Ishikawa (cell line): Measurements from ENCODE around the gene CEP112.

Source experiments
- CEBPB ChIP-seq: IDR thresholded peaks from 2 replicates; pipeline ENCODE4 v1.6.1; 2012
- CREB1 ChIP-seq: IDR thresholded peaks from 2 replicates; pipeline ENCODE4 v1.6.1; 2012; ENCODE audit warnings: low read depth
- EGR1 ChIP-seq: IDR thresholded peaks from 2 replicates; pipeline ENCODE4 v1.6.1; 2012
- EP300 ChIP-seq: IDR thresholded peaks from 2 replicates; pipeline ENCODE4 v1.6.1; 2012; ENCODE audit warnings: borderline replicate concordance
- FOXM1 ChIP-seq: IDR thresholded peaks from 2 replicates; pipeline ENCODE4 v1.6.1; 2012; ENCODE audit warnings: low read depth, borderline replicate concordance
- MAX ChIP-seq: IDR thresholded peaks from 2 replicates; pipeline ENCODE4 v1.6.1; 2012
- NFIC ChIP-seq: IDR thresholded peaks from 2 replicates; pipeline ENCODE4 v1.6.1; 2012
- RAD21 ChIP-seq: IDR thresholded peaks from 2 replicates; pipeline ENCODE4 v1.6.1; 2012; ENCODE audit warnings: low read depth
- TAF1 ChIP-seq: IDR thresholded peaks from 2 replicates; pipeline ENCODE4 v1.6.1; 2012; ENCODE audit warnings: low read depth, mild to moderate bottlenecking
- TCF12 ChIP-seq: IDR thresholded peaks from 2 replicates; pipeline ENCODE4 v1.6.1; 2012; ENCODE audit warnings: low read depth
- TEAD4 ChIP-seq: IDR thresholded peaks from 2 replicates; pipeline ENCODE4 v1.6.1; 2012
- USF1 ChIP-seq: IDR thresholded peaks from 2 replicates; pipeline ENCODE4 v1.6.1; 2012
- YY1 ChIP-seq: IDR thresholded peaks from 2 replicates; pipeline ENCODE4 v1.6.1; 2012; ENCODE audit warnings: low read depth
- ZBTB7A ChIP-seq: IDR thresholded peaks from 2 replicates; pipeline ENCODE4 v1.6.1; 2012; ENCODE audit warnings: low read depth
- TF ChIP-seq, protein P1 (sequence below): IDR thresholded peaks from 2 replicates; pipeline ENCODE4 v1.6.1; 2012; ENCODE audit warnings: low read depth, mild to moderate bottlenecking

The CEP112 gene

DNA sequence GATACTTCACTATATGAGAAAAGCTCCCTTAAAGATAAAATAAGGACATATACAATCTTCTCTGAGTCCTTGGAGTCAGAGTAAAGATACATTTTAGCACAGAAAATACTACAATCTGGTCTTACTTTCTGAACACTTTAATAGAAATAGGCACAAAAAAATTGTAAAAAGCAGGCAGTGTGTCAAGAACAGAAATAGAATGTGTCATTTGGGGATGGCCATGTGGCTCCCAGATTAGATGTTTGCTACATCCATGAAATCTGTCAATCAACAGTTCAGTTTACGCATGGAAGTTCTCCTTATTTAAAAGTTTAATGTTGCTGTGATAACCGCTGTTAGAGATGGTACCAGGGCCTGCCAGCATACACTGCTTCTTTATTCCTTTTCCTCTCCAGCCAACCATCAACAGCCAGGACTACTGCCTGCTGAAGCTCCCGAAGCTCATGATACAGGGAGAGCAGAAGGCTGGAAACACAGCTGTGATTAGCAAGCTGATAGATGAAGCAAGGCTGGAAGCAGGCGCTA lies 278.5 kb downstream of the CEP112 start:
- TF ChIP-seq NFIC (no peak), CEBPB (no peak), TAF1 (no peak), TEAD4 (no peak), YY1 (no peak), FOXM1 (no peak)

DNA sequence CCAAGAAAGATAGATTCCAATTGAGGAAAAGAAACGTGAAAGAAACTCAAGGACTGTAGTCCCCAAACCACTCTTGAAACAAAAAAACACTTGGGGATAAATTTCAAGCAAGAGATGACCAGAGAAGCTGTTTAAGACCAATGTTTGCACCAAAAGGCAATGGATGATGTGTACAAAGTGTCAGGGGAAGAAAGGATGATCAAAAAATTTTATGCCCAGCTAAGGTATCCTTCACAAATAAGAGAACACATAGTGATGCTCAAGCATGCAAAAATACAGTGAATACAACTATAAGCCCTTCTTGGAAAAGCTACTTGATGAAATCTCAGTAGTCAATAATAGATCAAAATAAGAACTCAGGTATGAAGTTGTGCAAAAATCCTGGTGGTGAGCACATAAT lies 281.1 kb downstream of the CEP112 start:
- TF ChIP-seq TAF1 = no peak
- no peak for TF ChIP-seq EP300
- no peak for TF ChIP-seq CREB1

DNA sequence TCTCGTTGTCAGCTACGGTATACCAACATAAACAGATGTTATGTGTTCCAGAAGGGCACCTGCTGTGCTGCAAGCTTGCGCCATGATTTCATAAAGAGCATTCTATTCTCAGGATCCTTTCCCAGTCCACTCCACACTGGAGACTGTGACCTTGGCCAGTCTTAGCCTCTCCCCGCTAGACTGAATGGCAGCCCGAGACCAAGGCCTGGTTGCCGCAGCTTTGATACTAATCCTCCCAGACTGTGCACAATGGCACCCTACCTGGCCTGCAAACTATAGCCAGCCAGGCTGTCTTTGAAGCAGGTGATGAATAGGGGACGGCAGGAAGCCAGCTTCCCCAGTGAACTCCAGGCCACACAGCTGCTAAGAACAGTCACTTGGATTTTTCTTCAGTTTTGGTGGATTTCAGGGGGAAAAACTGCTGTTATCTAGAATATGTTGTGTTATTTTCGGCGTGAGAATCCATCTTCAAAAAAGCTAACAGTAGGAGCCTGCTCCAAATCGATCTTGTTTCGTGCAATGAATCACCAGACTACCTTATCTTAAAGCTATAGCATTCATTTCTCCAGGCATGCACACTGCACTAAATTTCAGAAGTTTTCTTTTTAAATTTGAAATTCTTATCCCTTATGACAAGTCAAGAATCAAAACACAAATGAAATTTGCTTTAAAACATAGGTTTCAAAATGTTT lies 289.0 kb downstream of the CEP112 start:
- TF ChIP-seq RAD21 = no peak
- TF ChIP-seq TEAD4 = no peak
- no peak for TF ChIP-seq EP300
- TF ChIP-seq USF1 = no peak
- no peak for TF ChIP-seq CREB1
- TF ChIP-seq EGR1 = no peak
- no peak for TF ChIP-seq TCF12
- TF ChIP-seq NFIC = no peak
- no peak for TF ChIP-seq FOXM1
- TF ChIP-seq, protein P1, sequence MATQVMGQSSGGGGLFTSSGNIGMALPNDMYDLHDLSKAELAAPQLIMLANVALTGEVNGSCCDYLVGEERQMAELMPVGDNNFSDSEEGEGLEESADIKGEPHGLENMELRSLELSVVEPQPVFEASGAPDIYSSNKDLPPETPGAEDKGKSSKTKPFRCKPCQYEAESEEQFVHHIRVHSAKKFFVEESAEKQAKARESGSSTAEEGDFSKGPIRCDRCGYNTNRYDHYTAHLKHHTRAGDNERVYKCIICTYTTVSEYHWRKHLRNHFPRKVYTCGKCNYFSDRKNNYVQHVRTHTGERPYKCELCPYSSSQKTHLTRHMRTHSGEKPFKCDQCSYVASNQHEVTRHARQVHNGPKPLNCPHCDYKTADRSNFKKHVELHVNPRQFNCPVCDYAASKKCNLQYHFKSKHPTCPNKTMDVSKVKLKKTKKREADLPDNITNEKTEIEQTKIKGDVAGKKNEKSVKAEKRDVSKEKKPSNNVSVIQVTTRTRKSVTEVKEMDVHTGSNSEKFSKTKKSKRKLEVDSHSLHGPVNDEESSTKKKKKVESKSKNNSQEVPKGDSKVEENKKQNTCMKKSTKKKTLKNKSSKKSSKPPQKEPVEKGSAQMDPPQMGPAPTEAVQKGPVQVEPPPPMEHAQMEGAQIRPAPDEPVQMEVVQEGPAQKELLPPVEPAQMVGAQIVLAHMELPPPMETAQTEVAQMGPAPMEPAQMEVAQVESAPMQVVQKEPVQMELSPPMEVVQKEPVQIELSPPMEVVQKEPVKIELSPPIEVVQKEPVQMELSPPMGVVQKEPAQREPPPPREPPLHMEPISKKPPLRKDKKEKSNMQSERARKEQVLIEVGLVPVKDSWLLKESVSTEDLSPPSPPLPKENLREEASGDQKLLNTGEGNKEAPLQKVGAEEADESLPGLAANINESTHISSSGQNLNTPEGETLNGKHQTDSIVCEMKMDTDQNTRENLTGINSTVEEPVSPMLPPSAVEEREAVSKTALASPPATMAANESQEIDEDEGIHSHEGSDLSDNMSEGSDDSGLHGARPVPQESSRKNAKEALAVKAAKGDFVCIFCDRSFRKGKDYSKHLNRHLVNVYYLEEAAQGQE = no peak
- TF ChIP-seq ZBTB7A = no peak
- no peak for TF ChIP-seq CEBPB
- no peak for TF ChIP-seq TAF1
- TF ChIP-seq YY1 = no peak
- TF ChIP-seq MAX = no peak

GRCh38 chr17:65902155-65902554 lies 289.8 kb downstream of the CEP112 start:
- TF ChIP-seq MAX = no peak
- no peak for TF ChIP-seq NFIC
- TF ChIP-seq TCF12 = no peak
- TF ChIP-seq EGR1 = no peak
- no peak for TF ChIP-seq TEAD4
- no peak for TF ChIP-seq EP300
- TF ChIP-seq TAF1 = no peak
- TF ChIP-seq USF1 = no peak
- no peak for TF ChIP-seq YY1
- TF ChIP-seq RAD21 = no peak
- no peak for TF ChIP-seq CEBPB
- no peak for TF ChIP-seq ZBTB7A
- no peak for TF ChIP-seq FOXM1
- TF ChIP-seq CREB1 = no peak
- TF ChIP-seq, protein P1 = no peak

DNA sequence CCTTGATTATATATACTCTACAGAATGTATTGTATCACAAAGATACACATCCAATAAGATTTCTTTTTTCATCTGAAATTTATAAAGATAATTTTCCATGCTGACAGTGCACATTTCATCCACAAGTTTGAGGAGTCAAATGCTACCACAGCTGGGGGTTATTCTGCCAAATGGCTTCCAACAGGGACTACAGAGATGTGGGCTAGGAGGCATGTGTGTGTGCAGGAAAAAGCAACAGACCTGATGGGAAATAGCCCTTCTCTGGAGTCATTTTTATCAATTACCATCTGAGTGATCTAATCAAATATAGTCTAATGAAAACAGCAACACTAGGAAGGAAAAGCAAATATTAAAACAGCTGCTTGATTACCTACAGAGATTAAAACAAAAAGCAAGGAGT lies 290.5 kb downstream of the CEP112 start:
- no peak for TF ChIP-seq TCF12
- TF ChIP-seq TEAD4 = no peak
- TF ChIP-seq, protein P1 = no peak
